ENCODE results near the gene SPAG6.

Gene SPAG6

GRCh38 chr10:22316286-22317075 lies 28.8 kb upstream of the SPAG6 start, which contains the start of gene COMMD3:
Gene COMMD3, plus strand, starts transcription at chr10:22316388. Its CDS starts 30 bp downstream, at chr10:22316418.
- peak; percentile 78 for DNase-seq (ENCODE audit: low read depth)
- TF ChIP-seq POLR2A (IDR thresholded peaks at IDR 0.05; ENCODE audit: extremely low read depth, insufficient read length) (peak; percentile 63), MYC (IDR thresholded peaks at IDR 0.05; ENCODE audit: low read depth, low read length) (peak; percentile 41; the same call in 1 of the 2 replicates), MAX (IDR thresholded peaks at IDR 0.05; ENCODE audit: low read depth, low read length) (peak; percentile 83)
- TF ChIP-seq, protein P1, sequence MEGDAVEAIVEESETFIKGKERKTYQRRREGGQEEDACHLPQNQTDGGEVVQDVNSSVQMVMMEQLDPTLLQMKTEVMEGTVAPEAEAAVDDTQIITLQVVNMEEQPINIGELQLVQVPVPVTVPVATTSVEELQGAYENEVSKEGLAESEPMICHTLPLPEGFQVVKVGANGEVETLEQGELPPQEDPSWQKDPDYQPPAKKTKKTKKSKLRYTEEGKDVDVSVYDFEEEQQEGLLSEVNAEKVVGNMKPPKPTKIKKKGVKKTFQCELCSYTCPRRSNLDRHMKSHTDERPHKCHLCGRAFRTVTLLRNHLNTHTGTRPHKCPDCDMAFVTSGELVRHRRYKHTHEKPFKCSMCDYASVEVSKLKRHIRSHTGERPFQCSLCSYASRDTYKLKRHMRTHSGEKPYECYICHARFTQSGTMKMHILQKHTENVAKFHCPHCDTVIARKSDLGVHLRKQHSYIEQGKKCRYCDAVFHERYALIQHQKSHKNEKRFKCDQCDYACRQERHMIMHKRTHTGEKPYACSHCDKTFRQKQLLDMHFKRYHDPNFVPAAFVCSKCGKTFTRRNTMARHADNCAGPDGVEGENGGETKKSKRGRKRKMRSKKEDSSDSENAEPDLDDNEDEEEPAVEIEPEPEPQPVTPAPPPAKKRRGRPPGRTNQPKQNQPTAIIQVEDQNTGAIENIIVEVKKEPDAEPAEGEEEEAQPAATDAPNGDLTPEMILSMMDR (IDR thresholded peaks at IDR 0.05; ENCODE audit: low read depth, low read length) = no peak
- peak within 1 kb of the TSS; percentile 80 for H3K4me3 ChIP-seq (ENCODE audit: low read depth, low read length)

- no peak for DNase-seq (ENCODE audit: low read depth)
- TF ChIP-seq, protein P1 (IDR thresholded peaks at IDR 0.05; ENCODE audit: low read depth, low read length) = no peak
- TF ChIP-seq POLR2A (IDR thresholded peaks at IDR 0.05; ENCODE audit: extremely low read depth, insufficient read length) (no peak), MAX (IDR thresholded peaks at IDR 0.05; ENCODE audit: low read depth, low read length) (no peak), MYC (IDR thresholded peaks at IDR 0.05; ENCODE audit: low read depth, low read length) (no peak)
- peak overlapping the region; percentile 80 for H3K4me3 ChIP-seq (ENCODE audit: low read depth, low read length)
Measured at GRCh38 chr10:22317076-22317370, 28.3 kb upstream of the SPAG6 start.

- DNase-seq (ENCODE audit: low read depth) = no peak
- TF ChIP-seq POLR2A (IDR thresholded peaks at IDR 0.05; ENCODE audit: extremely low read depth, insufficient read length) (no peak), MAX (IDR thresholded peaks at IDR 0.05; ENCODE audit: low read depth, low read length) (no peak), MYC (IDR thresholded peaks at IDR 0.05; ENCODE audit: low read depth, low read length) (no peak)
- TF ChIP-seq, protein P1 (IDR thresholded peaks at IDR 0.05; ENCODE audit: low read depth, low read length) = no peak
- no peak overlapping the region for H3K4me3 ChIP-seq (ENCODE audit: low read depth, low read length)
Measured at GRCh38 chr10:22317771-22318565, 27.3 kb upstream of the SPAG6 start.

GRCh38 chr10:22318772-22319171 lies 26.5 kb upstream of the SPAG6 start:
- DNase-seq (ENCODE audit: low read depth) = no peak
- TF ChIP-seq, protein P1 (IDR thresholded peaks at IDR 0.05; ENCODE audit: low read depth, low read length) = no peak
- no peak for TF ChIP-seq MYC (IDR thresholded peaks at IDR 0.05; ENCODE audit: low read depth, low read length)
- no peak for TF ChIP-seq MAX (IDR thresholded peaks at IDR 0.05; ENCODE audit: low read depth, low read length)
- no peak for TF ChIP-seq POLR2A (IDR thresholded peaks at IDR 0.05; ENCODE audit: extremely low read depth, insufficient read length)
- H3K4me3 ChIP-seq (ENCODE audit: low read depth, low read length) = no peak overlapping the region

DNA sequence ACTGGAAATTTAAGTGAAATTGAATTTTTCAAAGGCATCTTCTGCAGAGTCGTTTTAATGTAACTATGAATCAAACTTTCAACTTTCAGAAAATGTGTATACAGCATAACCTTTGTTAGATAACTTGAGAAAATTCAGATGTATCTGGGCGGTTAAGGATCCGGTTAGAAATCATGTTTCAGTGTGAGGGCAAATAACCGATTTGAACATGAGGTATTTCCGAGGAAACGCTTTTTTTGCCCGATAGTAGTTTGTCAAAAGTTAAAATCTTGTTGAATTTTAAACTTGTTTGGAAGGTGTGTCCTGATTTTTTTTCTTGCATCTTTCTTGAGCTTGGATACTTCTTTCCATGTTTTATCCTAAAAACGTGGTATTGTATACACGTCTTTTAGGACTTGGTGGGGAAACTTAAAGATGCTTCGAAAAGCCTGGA lies 25.7 kb upstream of the SPAG6 start:
- TF ChIP-seq, protein P1 (IDR thresholded peaks at IDR 0.05; ENCODE audit: low read depth, low read length) = no peak
- no peak for TF ChIP-seq MYC (IDR thresholded peaks at IDR 0.05; ENCODE audit: low read depth, low read length)
- TF ChIP-seq MAX (IDR thresholded peaks at IDR 0.05; ENCODE audit: low read depth, low read length) = no peak
- TF ChIP-seq POLR2A (IDR thresholded peaks at IDR 0.05; ENCODE audit: extremely low read depth, insufficient read length) = no peak
- no peak for DNase-seq (ENCODE audit: low read depth)
- H3K4me3 ChIP-seq (ENCODE audit: low read depth, low read length) = no peak overlapping the region
